ENCODE measurements around the gene MANBA.
A peak's percentile ranks its signal among the peaks of the same experiment; 100 is the strongest.
"Not testable (repeated sequence)": the region's sequence is repeated elsewhere in the genome, so short reads cannot be mapped to it uniquely, and the experiment has no call there.

Gene MANBA

DNA sequence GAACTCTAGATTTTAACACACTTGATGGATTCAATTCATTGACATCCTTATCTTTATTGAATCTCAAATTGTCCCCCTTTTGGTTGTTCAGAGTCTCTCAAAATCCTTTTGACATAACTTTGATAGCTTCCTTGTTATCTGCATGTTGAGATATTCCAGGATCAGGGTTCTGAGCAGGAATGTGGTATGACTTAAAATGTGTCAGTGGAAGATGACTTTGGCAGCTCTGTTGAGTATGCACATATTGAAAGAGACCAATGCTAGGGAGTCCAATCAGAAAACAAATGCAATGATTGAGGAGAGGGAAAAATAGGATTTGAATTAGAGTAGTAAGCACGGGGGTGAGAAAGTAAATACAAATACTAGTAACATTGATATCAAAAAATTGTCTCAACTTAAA, 93.8 kb downstream of the MANBA start:
- no peak for DNase-seq

DNA sequence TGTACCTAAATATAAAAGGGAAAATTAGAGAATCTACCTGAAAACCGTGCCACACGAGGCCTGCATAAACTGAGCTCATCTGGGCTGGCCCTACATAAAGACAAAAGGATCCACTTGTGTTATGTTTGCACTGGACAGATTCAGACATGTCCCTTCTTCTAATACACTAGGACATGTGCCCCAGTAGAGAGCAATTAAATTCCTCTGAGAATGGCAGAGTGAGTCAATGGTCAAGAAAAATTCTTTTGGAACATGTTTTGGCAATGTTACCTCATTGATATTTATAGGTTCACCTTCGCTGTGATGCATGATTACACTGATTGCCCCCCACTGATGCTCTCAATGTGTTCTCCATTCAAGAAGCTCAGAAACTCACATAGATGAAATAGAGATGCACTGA, 95.2 kb downstream of the MANBA start:
- no peak for DNase-seq

DNA sequence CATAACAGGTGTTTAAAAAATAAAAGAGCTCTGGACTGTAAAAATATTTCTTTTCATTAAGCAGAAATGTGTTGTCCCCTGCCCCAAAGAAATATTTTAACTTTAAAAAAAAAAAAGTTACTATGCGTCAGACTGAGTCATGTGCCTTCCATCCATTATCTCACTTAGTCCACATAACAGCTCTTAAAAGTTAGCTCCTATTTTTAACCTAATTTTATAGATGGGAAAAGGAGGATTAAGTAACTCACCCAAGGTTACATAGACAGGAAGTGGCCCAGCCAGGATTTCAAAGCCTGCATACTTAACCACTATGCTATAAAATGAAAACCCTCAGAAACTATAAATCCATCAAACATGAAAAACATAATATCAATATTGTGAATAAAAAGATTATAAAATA, 97.7 kb downstream of the MANBA start:
- no peak for DNase-seq

DNA sequence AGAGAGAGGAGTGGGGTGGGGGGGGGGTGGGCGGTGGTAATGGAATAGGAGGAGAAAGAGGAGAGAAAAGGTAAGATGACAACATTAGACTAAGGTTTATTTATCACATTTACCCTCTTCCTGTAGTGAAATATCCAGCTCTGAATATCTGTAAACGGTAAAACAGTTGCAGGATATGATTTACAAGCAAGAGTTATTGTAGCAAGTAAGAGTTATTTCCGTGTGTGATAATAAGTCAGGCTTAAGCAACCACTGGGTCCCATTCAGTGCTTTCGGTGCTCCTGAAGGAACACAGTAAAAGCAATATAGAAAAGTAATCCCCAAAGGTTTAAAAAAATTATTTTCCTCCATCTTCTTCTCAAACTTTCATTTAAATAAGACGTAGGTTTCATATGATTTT, 103.6 kb downstream of the MANBA start:
- no peak for DNase-seq

DNA sequence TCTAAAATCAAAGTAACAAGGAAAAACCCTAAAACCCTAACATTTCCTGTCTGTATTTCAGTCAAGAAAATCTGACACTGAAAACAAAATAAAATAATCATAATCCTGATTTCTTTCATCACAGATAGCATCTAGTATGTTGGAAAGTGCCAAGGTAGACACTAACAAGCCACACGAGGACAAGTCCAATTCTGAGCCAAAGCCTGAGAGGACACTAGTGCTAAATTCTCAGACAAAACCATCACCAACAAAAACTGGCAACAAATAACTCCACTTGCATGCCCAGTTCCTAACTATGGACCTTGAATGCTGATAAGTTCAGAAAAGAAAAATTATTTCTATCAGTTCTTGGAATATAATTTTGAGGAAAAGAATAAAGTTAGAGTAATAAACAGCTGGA, 113.7 kb downstream of the MANBA start:
- DNase-seq = no peak

DNA sequence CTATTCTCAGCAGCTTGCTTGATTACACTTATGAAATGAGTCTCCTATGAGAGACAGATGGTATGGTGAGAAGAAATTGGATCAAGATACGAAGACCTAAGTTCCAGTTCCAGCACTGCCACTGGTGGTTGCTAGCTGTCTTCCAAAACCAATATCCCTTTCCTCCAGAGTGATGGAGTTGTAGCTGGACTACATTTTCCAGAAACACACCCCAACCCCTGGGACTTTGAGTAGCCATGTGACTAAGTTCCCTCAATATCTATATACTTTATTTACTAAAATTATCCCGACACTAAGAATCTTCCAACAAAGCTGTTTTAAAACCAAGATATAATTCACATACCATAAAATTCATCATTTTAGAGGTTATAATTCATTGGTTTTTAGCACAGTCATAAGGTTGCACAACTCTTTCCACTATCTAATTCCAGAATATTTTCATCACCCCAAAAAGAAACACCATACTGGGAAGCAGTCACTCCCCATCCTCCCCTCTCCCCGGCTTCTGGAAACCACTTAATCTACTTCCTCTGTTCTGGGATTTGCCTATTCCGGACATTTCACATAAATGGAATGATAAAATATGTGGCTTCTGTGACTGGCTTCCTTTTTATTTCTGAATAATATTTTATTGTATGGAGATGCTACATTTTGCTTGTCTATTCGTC, 118.0 kb downstream of the MANBA start:
- no peak for DNase-seq

DNA sequence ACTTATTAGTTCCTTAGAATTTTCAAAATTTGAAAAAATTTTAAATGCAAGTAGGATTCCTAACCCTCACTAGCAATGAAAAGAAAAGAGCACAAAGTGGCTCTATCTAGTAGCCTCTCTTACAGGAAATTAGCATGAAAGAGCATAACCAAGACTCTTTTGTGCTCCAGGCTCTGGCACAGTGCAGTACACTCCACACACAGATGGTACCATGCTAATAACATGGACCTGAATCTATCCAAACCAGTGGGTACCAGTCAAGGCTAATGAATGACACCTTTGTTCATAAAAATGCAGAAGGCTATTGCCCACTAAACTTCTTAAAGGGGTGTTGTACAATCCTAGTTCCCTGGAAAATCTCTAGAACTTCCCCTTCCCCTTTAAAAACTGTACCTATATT, 119.0 kb downstream of the MANBA start:
- no peak for DNase-seq

DNA sequence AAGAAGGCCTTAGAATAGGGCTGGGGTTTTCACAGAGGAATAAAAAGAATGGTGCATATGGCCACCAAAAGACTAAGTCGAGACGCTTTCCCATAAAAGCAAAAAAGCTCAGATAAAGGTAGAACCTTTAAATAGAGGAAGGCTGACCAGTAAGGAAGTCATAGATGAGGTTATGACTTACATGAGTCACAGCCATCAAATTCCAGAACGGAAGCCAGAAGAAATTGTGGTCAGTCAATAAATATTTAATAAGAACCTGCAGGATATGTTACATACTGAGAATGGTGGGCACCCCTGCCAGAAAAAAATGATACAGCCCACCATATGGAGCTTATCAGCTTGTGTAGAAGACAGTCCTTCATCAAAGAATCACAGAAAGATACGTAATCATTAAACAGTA, 120.1 kb downstream of the MANBA start:
- DNase-seq = no peak

DNA sequence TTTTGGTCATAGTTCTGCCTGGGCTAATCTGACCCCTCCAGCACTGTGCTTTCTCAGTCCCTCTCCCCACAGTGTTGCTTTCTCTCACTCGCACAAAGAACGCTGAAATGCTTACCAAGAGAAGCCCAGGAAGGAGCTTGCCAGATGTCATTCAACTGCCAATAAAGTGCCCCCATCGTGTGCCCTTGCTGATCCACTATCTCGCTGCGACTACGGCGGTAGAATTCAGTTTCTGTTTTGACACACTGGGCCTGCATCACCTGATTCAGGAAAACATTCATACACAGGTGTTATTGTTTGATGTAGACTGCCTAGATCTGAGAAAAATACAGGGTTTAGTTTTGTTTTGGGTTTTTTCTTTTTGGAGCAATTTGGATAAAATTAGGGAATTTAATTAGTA, 121.2 kb downstream of the MANBA start:
- no peak for DNase-seq

DNA sequence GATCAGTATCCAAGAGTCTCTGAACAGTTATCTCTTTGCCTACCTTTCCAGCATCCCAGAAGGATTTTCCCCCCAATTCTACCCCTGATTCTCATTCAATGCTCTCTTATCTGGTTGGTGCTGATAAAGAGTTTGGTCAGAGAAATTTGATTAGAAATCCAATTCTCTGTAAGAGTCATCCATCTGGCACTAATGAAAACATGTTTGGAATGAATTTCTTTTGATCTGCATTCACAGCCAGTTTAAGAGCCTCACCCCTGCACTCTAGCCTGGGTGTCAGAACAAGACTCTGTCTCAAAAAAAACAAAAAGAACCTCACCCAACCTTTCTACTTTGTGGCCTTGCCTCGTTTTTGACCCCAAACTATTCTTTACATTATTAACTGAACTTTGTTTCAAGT, 122.1 kb downstream of the MANBA start:
- DNase-seq = no peak

DNA sequence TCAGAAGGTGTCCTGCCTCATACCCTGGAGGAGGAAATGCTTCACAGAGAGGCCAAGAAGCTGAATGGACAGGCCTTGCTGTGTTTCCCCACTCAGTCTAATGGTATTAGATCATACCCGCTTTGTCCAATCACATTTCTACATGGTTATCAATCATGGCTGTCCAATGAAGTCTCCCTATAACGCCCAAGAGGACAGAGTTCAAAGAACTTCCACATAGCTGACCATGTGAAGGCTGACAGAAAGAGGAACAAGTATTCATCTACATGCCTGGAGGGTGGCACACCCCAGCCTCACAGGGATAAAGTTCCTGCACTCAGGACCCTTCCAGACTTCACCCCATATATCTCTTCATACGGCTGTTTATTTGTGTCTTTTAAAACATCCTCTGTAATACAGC, 123.4 kb downstream of the MANBA start:
- DNase-seq = no peak

DNA sequence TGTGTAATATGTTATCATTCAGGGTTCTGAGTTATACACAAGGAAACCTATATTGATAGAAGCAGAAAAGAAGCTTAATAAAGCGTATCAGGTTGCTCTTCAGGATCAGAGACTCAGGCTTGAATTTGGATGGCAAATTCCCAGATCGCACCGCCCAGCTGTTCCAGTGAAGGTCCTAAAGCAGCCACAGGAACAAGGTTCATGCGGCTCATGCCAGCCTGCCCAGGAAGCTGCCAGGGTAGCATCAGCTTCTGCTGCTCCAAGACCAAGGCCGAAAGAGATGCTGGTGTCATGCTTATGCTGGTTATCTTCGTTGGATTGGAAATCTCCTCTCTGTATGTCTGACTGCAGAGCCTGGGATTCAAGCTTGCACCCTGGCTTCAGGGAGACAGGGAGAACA, 127.7 kb downstream of the MANBA start:
- no peak for DNase-seq

DNA sequence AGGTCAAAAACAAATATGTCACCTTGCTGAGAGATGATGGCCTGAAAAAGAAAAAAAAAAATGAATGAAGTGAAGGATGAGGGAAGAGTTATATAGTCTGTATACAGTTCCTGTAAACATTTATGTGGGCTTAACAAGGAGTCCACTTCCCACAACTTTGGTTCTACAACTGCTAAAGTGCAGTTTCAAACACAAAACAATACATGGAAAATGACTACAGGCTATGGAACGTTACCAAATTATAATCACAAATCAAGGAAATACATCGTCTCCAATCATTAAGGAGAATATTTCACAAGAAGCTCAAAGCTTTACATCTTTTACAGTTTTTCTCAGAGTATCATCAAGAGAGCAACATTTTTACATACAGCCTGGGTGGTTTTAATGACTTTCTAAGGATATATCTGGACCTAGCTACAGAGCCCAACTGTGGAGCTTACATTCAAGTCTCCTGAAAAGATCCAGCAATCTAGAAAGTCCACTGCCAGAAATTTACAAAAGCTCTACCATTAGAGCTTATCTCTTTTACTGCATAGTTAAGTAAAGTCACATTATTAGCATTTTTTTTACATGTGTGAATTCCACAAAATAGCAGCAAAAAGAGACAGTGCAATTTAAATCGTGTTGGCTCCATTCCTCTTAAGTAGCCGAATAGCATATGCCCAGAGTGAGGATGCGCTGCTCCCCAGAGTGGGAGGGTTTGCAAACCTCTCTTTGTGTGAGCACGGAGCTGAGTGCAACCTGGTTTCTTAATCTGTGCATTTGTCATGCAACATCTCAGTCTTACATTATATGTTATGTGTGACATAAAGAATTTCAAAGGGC, 128.3 kb downstream of the MANBA start:
- no peak for DNase-seq

DNA sequence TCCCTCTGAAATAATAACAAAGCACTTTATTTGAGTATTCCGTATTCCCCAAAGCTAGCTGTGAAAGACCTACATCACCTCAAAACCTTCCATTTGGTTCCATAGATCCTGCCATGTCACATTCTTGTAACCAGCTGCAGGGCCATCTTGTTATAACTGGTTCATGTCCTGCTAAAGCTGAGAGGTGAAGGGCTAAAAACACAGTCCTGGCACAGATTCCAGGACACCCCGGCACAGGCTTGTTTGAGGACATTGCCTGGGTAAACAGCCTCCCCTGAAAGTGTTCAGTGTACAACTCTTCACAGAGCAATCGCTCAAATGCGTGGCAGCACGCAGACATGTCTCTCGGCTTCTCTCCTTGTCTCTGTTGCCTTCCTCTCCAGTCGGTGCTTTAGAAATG, 129.2 kb downstream of the MANBA start:
- DNase-seq = no peak

DNA sequence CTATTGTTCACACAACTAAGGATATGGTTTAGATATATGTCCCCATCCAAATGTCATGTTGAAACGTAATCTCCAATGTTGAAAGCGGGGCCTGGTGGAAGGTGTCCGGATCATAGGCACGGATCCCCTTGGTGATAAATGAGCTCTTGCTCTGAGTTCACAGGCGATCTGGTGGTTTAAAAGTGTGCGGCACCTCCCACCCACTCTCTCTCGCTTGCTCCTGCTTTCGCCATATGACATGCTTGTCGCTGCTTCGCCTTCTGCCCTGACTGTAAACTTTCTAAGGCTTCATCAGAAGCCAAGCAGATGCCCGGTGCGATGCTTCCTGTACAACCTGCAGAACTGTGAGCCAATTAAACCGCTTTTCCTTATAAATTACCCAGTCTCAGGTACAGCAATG, 131.1 kb downstream of the MANBA start:
- no peak for DNase-seq

DNA sequence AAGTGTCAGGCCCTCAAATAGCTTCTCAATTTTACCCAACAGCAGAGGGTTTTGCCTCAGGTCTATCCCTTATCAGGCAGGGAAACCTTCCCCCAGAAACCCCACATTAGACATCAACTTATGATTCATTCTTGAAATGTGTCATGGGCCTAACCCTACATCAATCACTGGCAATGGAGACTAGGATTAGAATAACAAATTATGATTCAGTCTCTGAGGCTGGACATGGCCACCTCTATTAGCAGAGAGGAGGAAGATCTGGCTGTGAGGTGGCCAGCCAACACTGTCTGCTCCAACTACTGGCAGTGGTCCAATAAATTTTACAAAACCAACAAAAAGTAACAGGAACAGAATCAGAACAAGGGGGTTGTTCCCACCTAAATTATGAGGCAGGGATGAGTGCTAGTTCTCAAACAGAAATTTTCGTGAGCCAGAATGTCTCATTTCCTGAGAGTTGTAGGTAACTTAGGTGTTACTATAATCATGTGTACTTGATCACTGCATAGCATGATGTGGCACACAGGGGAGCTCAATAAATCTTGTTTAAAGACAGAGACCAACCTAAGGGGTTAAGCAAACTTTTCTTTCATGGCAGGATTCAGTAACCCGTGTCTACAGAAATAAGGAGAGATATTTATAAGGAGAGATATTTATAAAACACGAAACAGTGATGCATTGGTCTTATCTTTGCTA, 132.8 kb downstream of the MANBA start:
- no peak for DNase-seq

DNA sequence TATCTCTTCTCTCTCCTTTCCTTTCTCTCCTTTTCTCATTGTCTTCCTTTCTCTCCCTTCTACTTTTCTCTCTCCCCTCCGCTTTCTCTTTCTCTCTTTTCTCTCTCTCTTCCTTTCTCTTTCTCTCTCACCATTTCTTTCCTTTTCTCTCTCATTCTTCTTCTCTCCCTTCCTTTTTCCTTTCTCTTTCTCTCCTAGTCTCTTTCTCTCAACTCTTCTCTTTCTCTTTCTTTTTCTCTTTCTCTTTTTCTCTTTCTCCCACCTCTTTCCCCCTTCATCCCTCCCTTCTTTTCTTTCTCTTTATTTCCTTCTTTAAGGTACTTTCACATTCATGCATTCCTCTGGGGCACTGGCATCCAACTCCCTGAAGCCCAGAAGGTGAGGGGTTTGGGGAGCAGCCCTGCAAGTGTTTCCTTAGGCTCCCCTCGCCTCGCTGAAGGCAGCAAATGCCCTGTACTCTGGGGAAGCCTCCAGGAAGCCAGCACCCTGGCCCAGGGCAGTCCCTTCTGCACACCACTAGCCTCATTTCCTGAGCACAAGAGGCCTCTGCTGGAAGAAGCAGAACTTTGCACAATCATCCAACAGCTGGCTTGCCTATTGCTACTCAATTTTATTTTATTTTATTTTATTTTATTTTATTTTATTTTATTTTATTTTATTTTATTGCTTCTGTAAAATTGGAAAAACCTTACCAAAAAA, 135.4 kb downstream of the MANBA start:
- DNase-seq = no peak

DNA sequence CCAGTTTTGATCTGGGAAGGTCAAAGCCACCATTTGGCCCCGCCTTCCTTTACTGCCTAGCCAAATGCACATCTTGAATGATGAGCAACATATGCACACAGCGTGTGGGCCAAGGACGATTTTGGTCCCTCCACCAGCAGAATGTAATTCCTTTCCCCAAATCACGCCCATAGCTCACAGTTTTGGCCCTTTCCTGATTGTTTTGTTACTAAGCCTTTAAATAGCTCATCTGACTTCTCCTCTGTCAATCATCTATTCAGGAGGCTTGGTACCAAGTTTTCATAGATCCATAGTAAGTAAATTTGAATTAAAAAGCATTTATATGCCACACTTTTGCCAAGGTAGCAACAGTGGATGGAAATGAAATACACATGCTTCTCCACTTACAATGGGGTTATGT, 136.3 kb downstream of the MANBA start:
- no peak for DNase-seq

DNA sequence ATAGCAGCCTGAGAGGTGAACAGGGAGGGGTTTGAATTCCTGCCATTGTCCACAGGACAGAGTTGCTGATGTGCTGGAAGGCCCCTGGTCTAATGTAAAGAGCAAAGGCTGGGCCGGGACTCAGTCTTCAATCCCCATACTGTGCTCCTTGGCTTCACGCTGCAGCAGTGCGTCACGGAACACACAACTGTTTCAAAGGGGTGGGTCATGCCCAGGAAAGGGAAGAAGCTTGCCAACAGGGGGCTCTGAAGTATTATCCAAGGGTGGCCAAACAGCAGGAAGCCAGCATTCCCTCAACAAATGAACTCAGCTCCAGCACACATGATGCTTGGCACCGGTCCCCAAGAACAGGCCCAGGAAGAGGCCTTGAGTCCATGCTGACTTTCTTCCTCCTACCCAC, 137.1 kb downstream of the MANBA start:
- DNase-seq = no peak

DNA sequence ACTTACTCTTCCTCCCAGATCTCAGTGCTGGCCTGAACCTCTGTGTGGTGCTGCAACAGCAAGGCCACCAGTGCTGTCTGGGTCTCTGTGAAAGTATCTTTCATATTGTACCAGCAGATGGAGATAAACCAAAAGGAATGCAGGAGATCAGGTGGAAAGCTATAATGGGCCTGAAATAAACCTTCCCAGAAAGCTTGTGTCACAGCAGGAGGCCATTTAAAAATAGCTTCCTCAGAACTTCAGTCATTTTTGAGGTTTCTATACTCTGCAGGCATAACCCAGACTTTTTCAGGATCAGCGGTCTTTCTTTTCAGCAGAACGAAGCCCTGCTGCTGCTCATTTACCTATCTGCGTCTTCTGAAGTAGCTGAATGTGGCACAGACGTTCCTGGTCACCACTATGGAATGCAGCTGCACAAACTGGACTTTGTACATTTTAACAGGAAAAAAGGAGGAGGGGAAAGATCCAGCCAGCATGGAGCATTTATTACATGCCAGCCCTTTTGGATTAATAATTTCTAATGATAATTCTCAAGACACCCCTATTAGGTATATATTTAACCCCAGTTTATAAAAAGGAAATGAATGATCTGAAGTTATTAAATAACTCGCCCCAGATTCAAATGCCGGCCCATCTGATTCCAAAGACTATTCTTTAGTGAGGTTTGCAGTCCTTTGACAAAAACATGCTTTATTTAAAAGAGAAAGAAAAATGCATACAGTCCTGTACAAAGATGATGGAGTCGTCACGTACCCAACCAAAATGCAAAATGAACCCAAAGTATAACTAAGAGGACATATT, 139.9 kb downstream of the MANBA start:
- DNase-seq = peak; percentile 32

DNA sequence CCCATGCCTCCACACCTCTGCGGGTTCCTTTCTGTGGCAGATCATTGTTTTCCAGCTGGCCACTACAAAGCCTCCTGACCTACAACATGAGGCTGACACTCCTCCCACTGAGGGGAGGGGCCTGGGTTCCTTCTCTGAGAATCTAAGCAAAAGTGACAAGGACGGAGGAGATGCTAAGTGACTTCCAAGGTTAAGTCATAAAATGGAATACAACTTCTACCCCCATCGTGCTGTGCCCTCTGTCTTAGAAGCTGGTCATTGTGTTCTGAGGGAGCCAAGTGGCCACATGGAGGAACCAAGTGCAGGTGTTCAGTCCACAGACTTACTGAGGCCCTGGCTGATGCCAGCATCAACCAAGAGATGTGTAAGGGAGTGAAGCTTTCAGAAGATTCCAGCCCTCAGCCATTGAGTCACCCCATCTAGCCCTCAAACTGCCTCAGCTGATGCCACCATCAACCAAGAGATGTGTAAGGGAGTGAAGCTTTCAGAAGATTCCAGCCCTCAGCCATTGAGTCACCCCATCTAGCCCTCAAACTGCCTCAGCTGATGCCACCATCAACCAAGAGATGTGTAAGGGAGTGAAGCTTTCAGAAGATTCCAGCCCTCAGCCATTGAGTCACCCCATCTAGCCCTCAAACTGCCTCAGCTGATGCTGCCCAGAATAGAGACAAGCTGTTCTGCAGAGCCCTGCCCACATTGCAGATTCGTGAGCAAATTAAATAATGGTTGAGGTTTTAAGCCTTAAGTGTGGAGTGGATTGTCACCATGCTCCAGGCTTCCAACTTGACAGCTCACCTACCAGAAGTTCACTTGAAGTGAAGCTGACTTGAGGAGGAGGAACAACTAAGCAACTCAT, 140.8 kb downstream of the MANBA start:
- not testable (repeated sequence) for DNase-seq

DNA sequence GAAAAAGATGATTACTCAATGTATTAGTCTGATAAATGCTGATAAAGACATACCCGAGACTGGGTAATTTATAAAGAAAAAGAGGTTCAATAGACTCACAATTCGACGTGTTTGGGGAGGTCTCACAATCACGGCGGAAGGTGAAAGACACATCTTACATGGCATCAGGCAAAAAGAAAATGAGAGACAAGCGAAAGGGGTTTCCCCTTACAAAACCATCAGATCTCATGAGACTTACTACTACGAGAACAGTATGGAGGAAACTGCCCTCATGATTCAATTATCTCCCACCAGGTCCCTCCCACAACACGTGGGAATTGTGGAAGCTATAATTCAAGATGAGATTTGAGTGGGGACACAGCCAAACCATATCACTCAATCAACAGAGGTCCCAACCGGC, 141.7 kb downstream of the MANBA start:
- not testable (repeated sequence) for DNase-seq
